Activated T-cell treated with anti-CD3 and anti-CD28 coated beads for 1 hour (primary cell): Measurements from ENCODE around the gene ADCY4.
"Not testable (repeated sequence)": the region's sequence is repeated elsewhere in the genome, so short reads cannot be mapped to it uniquely, and the experiment has no call there.

Experiments
- DNase-seq: peaks from one replicate; pipeline ENCODE4 v3.0.0-alpha.2; 2020; ENCODE audit warnings: low read depth

ADCY4 gene

DNA sequence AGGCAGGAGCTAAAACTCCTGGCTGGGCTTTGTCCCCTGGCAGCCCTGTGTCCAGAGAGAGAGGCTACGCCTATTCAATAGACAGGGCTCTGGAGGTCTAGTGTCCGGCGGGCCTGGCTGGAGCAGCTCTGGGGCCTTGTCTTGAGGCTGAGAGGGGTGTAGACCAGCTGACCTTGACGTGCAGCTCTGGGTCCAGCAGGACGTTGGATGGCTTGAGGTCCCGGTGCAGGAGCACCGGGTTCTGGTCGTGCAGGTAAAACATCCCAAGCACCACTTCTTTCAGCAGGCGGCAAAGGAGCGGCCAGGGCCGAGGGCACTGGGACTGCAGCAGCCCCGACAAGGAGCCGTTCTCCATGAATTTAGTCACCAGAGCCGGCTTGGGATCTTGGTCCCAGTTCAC is 4.0 kb upstream of the ADCY4 start:
- no peak for DNase-seq

GRCh38 chr14:24337824-24338175 is 2.9 kb upstream of the ADCY4 start:
- DNase-seq = no peak

DNA sequence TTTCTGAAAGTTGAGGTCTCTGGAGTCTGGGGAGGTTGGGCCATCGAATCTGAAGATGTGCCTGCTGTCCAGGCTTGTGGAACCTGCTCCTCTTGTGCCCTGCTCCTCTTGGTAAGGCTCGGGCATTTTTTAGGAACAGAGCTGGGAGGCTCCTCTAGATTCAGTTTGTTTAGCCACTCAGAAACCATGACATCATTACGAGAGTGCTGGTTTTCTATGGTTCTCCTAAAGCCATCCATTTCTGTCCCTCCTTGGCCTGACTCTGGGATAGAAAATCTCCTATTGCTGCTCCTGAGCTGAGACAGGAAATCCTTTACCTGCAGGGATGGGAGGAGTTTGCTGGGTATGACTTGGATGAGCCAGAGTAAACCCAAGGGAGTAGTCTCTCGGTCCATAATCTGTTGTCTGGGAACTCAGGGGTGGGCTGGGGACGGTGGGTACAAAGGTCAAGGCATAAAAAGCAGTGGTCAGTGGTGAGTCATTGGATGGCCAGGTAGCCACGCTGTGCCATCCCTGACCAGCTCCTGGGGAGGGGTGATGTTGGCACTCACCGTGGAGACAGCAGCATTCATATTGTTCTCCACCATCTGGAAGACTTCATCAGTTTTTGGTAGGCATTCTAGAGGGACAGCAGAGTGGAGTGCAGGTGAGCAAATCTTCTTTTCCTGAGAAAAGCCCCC is 2.4 kb upstream of the ADCY4 start:
- DNase-seq = no peak

GRCh38 chr14:24335461-24336171 is 745 bp upstream of the ADCY4 start:
- no peak for DNase-seq

- peak; percentile 74 for DNase-seq
Measured at GRCh38 chr14:24332268-24332993, 2.4 kb downstream of the ADCY4 start.

GRCh38 chr14:24331731-24332267 is 3.1 kb downstream of the ADCY4 start:
- no peak for DNase-seq

- no peak for DNase-seq
Measured at GRCh38 chr14:24330973-24331674, 3.7 kb downstream of the ADCY4 start.

- peak; percentile 30 for DNase-seq
Measured at GRCh38 chr14:24329736-24330135, 5.1 kb downstream of the ADCY4 start.

DNA sequence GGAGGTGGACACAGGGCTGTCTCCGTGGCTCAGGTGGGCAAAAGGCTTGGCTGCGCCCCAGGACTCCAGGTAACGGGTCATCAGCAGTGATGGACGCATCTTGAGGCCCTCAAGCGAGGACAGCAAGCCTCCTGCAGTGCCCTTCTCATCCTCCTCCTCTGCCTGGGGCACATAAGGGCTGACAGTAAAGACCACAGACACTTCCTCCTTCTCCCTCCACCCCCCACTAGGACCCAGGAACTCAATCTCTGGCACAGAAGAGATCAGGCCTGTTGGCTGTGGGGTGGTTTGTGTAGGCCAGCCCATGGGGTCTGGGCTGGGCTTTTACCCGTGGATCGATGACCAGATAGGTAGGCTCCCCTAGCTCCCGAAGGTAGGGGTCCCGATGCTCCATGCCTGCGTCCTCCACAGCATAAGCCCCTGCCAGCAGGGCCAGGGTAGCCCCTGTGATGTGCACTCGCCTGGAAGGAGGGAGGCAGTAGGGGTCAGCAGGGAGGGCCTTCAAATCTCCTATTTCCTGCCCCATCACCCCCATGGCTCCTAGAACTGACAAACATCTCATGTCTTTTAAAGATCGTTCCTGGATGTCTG is 5.7 kb downstream of the ADCY4 start:
- no peak for DNase-seq

DNA sequence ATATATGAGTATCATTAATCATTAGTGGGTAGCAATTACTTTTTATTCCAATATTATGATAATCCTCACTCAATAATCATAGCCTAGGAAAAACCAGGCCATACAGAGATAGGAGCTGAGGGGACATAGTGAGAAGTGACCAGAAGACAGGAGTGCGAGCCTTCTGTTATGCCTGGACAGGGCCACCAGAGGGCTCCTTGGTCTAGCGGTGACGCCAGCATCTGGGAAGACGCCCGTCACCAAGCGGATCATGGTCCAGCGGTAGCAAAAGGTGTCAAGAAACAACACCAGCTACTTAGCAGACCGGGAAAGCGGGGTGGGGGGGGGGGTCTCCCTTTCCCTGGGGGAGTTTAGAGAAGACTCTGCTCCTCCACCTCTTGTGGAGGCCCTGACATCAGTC is 7.0 kb downstream of the ADCY4 start:
- DNase-seq = not testable (repeated sequence)

DNA sequence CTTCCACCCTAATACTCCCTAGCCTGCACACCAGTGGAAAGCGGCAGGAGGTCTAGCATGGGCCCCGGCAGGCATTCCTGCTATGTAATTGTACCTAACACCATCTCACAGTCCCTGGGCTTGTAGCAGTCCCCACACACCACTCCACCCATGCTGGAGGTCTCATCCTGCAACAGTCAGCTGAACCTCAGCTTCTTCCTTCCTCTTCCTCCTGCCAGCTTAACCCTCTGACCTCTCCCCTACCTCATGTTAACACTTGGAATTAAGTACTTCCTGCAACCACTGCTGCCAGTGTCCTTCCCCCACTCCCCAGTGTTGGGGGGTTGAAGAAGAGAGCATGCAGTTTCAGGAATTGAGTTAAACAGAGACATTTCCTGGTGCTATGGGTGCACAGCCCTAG is 7.6 kb downstream of the ADCY4 start:
- no peak for DNase-seq

GRCh38 chr14:24325963-24326362 is 8.9 kb downstream of the ADCY4 start:
- DNase-seq = no peak

GRCh38 chr14:24325041-24325530 is 9.8 kb downstream of the ADCY4 start:
- DNase-seq = no peak

DNA sequence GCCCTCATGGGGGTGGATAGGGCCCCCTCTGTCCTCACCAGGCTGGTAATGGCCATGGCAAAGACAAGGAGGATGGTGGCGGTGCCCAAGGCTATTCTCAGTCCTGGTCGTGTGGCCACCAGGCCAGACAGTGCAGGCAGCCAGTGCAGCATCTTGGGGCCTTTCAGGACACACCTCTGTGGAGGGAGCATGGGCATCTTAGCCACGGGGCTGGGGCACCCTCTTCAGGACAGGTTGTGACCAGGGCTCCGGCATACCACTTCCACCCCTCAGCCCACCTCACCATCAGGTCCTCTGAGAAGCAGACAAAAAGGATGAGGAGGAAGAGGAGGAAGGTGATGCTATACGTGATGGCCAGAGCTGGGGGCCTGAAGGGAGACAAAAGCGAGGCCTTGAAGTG is 10.8 kb downstream of the ADCY4 start:
- no peak for DNase-seq

DNA sequence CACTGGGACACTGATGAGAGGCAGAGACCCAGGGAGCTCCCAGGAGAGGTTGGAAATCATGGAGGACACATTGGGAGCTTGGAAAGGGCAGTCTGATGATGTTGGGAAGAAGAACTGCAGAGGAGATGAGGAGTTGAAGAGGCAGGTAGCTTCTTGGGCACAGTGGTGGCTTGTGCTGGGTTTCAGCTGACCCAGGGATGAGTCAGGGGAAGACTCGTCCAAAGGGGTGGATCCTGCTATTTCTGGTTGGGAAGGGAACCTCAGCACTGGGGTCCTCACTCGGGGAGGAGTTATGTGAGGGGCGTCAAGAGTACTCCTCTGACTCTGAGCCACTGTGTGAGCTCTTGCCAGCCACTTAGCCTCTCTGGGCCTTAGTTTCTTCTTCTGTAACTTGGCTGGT is 11.5 kb downstream of the ADCY4 start:
- no peak for DNase-seq

- no peak for DNase-seq
Measured at GRCh38 chr14:24322672-24323071, 12.2 kb downstream of the ADCY4 start.

DNA sequence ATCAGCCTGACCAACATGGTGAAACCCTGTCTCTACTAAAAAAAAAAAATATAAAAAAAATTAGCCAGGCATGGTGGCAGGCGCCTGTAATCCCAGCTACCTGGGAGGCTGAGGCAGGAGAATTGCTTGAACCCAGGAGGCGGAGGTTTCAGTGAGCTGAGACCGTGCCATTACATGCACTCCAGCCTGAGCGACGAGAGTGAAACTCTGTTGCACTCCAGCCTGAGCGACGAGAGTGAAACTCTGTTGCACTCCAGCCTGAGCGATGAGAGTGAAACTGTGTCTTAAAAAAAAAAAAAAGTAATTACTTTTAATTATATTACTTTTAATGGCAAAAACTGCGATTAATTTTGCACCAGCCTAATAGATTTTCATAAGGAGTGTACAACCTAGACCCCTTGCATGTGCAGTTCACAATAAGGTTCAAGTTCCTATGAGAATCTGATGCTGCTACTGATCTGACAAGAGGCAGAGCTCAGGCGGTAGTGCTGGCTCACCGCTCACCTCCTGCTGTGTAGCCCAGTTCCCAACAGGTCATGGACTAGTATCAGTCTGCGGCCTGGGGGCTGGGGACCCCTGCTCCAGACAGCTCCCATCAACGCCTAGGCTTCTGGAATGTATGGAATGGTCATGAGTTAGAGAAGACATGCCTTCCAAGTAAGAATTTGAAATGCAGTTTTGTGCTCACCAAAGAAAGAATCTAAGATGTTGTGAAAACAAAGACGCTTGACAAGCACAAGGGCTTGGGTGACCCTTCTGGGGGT is 13.5 kb downstream of the ADCY4 start:
- DNase-seq = no peak

- no peak for DNase-seq
Measured at GRCh38 chr14:24317141-24317928, 17.5 kb downstream of the ADCY4 start.

DNA sequence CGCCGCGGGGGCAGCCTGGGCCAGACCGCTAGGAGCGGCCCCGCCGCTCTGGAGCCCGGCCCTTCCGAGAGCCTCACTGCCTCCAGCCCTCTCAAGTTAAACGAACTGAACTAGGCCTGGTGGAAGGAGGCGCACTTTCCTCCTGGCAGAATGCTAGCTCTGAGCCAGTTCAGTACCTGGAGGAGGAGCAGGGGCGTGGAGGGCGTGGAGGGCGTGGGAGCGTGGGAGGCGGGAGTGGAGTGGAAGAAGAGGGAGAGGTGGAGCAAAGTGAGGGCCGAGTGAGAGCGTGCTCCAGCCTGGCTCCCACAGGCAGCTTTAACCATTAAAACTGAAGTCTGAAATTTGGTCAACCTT is 18.3 kb downstream of the ADCY4 start:
- DNase-seq = no peak
